NCI-H2171 treated with DMSO at 0.1 percent for 48 hours (cell line): ENCODE data around the gene CBLB.
"Not testable (repeated sequence)": the region's sequence is repeated elsewhere in the genome, so short reads cannot be mapped to it uniquely, and the experiment has no call there.

ENCODE experiments used
- DNase-seq: peaks from one replicate; lab custom pipeline; 2025; lab: John Stamatoyannopoulos, UW

CBLB gene

GRCh38 chr3:105816833-105817232, 52.0 kb downstream of the CBLB start:
- no peak for DNase-seq

GRCh38 chr3:105815331-105815730, 53.5 kb downstream of the CBLB start:
- DNase-seq, result not testable (repeated sequence)

GRCh38 chr3:105813710-105814109, 55.1 kb downstream of the CBLB start:
- no peak for DNase-seq

GRCh38 chr3:105812194-105812586, 56.6 kb downstream of the CBLB start:
- no peak for DNase-seq

GRCh38 chr3:105811518-105812193, 57.2 kb downstream of the CBLB start:
- no peak for DNase-seq

- no peak for DNase-seq
These were observed 59.5 kb downstream of the CBLB start for GRCh38 chr3:105809208-105809888.

- no peak for DNase-seq
These were observed 61.1 kb downstream of the CBLB start for GRCh38 chr3:105807701-105808100.

GRCh38 chr3:105807146-105807545, 61.7 kb downstream of the CBLB start:
- DNase-seq, result no peak

- DNase-seq, result no peak
These were observed 62.5 kb downstream of the CBLB start for GRCh38 chr3:105806359-105806758.

GRCh38 chr3:105805404-105805803, 63.4 kb downstream of the CBLB start:
- no peak for DNase-seq

- DNase-seq, result no peak
These were observed 66.6 kb downstream of the CBLB start for GRCh38 chr3:105802118-105802706.

- no peak for DNase-seq
These were observed 67.4 kb downstream of the CBLB start for GRCh38 chr3:105801397-105801796.

- no peak for DNase-seq
These were observed 68.5 kb downstream of the CBLB start for GRCh38 chr3:105800320-105800719.

GRCh38 chr3:105799286-105799685, 69.5 kb downstream of the CBLB start:
- DNase-seq, result no peak

GRCh38 chr3:105798381-105798934, 70.4 kb downstream of the CBLB start:
- DNase-seq, result no peak

- no peak for DNase-seq
These were observed 75.8 kb downstream of the CBLB start for GRCh38 chr3:105793040-105793439.

GRCh38 chr3:105791919-105792786, 76.7 kb downstream of the CBLB start:
- DNase-seq, result no peak

GRCh38 chr3:105791131-105791530, 77.7 kb downstream of the CBLB start:
- DNase-seq, result no peak

- no peak for DNase-seq
These were observed 78.3 kb downstream of the CBLB start for GRCh38 chr3:105790534-105790933.

- DNase-seq, result no peak
These were observed 80.2 kb downstream of the CBLB start for GRCh38 chr3:105788593-105788992.

GRCh38 chr3:105787453-105787852, 81.4 kb downstream of the CBLB start:
- DNase-seq, result no peak

GRCh38 chr3:105786990-105787389, 81.8 kb downstream of the CBLB start:
- DNase-seq, result no peak
